LNCAP (cell line): Measurements from ENCODE around the gene MAIP1.

Source experiments
- CTCF ChIP-seq: fragments of 450-650 bp; IDR thresholded peaks from 2 replicates; pipeline ENCODE4 v1.5.1; 2017; ENCODE audit warnings: mild to moderate bottlenecking

Gene MAIP1

GRCh38 chr2:199994371-199994770 lies 39.0 kb downstream of the MAIP1 start:
- no peak for TF ChIP-seq CTCF

- TF ChIP-seq CTCF, result no peak
These were observed 39.5 kb downstream of the MAIP1 start for GRCh38 chr2:199994896-199995295.

- TF ChIP-seq CTCF, result no peak
These were observed 41.9 kb downstream of the MAIP1 start for GRCh38 chr2:199997296-199997695.

GRCh38 chr2:199999166-199999565 lies 43.8 kb downstream of the MAIP1 start:
- no peak for TF ChIP-seq CTCF

- TF ChIP-seq CTCF, result no peak
These were observed 45.2 kb downstream of the MAIP1 start for GRCh38 chr2:200000444-200001163.

- TF ChIP-seq CTCF, result no peak
These were observed 48.1 kb downstream of the MAIP1 start for GRCh38 chr2:200003444-200003843.

- TF ChIP-seq CTCF, result no peak
These were observed 50.3 kb downstream of the MAIP1 start for GRCh38 chr2:200005675-200006074.

GRCh38 chr2:200007306-200007705 lies 51.9 kb downstream of the MAIP1 start:
- TF ChIP-seq CTCF, result no peak
